Nucleus accumbens (tissue), 56 donors: ENCODE measurements around the gene PIK3R5.
"Not testable (repeated sequence)": the region's sequence is repeated elsewhere in the genome, so short reads cannot be mapped to it uniquely, and the experiment has no call there.

Source experiments
- DNase-seq, 56 donors: peaks; one replicate each; lab custom pipeline; 2025; lab: John Stamatoyannopoulos, UW

Gene PIK3R5

GRCh38 chr17:8865811-8866210 is 99.7 kb downstream of the PIK3R5 start:
- DNase-seq: no peak

- DNase-seq: no peak
Observed at GRCh38 chr17:8865385-8865784, 100.1 kb downstream of the PIK3R5 start.

- DNase-seq: no peak
Observed at GRCh38 chr17:8862213-8863056, 103.1 kb downstream of the PIK3R5 start.

- DNase-seq: no peak
Observed at GRCh38 chr17:8861495-8862181, 103.9 kb downstream of the PIK3R5 start.

GRCh38 chr17:8859804-8860430 is 105.6 kb downstream of the PIK3R5 start:
- no peak for DNase-seq

- peak in 2 of 56 donors; percentile 18 to 20 for DNase-seq
Observed at GRCh38 chr17:8859027-8859803, 106.3 kb downstream of the PIK3R5 start.

- DNase-seq: no peak
Observed at GRCh38 chr17:8857919-8858318, 107.6 kb downstream of the PIK3R5 start.

GRCh38 chr17:8856869-8857575 is 108.5 kb downstream of the PIK3R5 start:
- no peak for DNase-seq

- DNase-seq: not testable (repeated sequence)
Observed at GRCh38 chr17:8856205-8856603, 109.3 kb downstream of the PIK3R5 start.

GRCh38 chr17:8855477-8856204 is 109.9 kb downstream of the PIK3R5 start:
- DNase-seq: peak in 1 of 56 donors; percentile 25

GRCh38 chr17:8851600-8851999 is 113.9 kb downstream of the PIK3R5 start:
- no peak for DNase-seq

- no peak for DNase-seq
Observed at GRCh38 chr17:8849311-8850041, 116.0 kb downstream of the PIK3R5 start.

- no peak for DNase-seq
Observed at GRCh38 chr17:8847891-8848290, 117.6 kb downstream of the PIK3R5 start.

GRCh38 chr17:8846768-8847211 is 118.7 kb downstream of the PIK3R5 start:
- peak in 6 of 56 donors; percentile 8 to 56 (median 20) for DNase-seq

- no peak for DNase-seq
Observed at GRCh38 chr17:8844229-8845218, 121.0 kb downstream of the PIK3R5 start.

- DNase-seq: no peak
Observed at GRCh38 chr17:8843344-8843743, 122.2 kb downstream of the PIK3R5 start.

GRCh38 chr17:8841844-8842243 is 123.7 kb downstream of the PIK3R5 start:
- DNase-seq: no peak
